Subcutaneous abdominal adipose tissue (tissue), 5 donors: Measurements from ENCODE around the gene GSK3A.

Experiments used
- H3K27ac ChIP-seq: one replicate; pipeline ENCODE4 v1.7.0; 2013; ENCODE audit warnings: low read depth, mild to moderate bottlenecking, inconsistent platforms, low read length, moderate library complexity
- H3K27me3 ChIP-seq, 5 donors: one replicate each; pipeline ENCODE4 v1.7.0; 2013; ENCODE audit warnings: low read length in 5 of 5, inconsistent platforms in 1 of 5; ENCODE audit not compliant: control insufficient read depth in 5 of 5, insufficient read depth in 4 of 5
- H3K36me3 ChIP-seq, 5 donors: one replicate each; pipeline ENCODE4 v1.7.0; 2013; ENCODE audit warnings: low read length in 5 of 5; ENCODE audit not compliant: control insufficient read depth in 5 of 5, insufficient read depth in 5 of 5
- H3K4me1 ChIP-seq, 5 donors: one replicate each; pipeline ENCODE4 v1.7.0; 2013; ENCODE audit warnings: low read length in 5 of 5, mild to moderate bottlenecking in 3 of 5, moderate library complexity in 1 of 5; ENCODE audit not compliant: control insufficient read depth in 5 of 5, insufficient read depth in 5 of 5
- H3K4me3 ChIP-seq, 5 donors: one replicate each; pipeline ENCODE4 v1.7.0; 2013; ENCODE audit warnings: low read length in 5 of 5, low read depth in 1 of 5
- H3K9ac ChIP-seq, 5 donors: one replicate each; pipeline ENCODE4 v1.7.0; 2013; ENCODE audit warnings: low read length in 5 of 5, mild to moderate bottlenecking in 4 of 5, moderate library complexity in 3 of 5
- H3K9me3 ChIP-seq, 5 donors: one replicate each; pipeline ENCODE4 v1.7.0; 2013; ENCODE audit warnings: low read length in 5 of 5; ENCODE audit not compliant: control insufficient read depth in 5 of 5
- donor health status: healthy.
- donor health status: healthy.
- donor health status: healthy.
- donor health status: healthy.
- donor health status: healthy.

GSK3A gene

DNA sequence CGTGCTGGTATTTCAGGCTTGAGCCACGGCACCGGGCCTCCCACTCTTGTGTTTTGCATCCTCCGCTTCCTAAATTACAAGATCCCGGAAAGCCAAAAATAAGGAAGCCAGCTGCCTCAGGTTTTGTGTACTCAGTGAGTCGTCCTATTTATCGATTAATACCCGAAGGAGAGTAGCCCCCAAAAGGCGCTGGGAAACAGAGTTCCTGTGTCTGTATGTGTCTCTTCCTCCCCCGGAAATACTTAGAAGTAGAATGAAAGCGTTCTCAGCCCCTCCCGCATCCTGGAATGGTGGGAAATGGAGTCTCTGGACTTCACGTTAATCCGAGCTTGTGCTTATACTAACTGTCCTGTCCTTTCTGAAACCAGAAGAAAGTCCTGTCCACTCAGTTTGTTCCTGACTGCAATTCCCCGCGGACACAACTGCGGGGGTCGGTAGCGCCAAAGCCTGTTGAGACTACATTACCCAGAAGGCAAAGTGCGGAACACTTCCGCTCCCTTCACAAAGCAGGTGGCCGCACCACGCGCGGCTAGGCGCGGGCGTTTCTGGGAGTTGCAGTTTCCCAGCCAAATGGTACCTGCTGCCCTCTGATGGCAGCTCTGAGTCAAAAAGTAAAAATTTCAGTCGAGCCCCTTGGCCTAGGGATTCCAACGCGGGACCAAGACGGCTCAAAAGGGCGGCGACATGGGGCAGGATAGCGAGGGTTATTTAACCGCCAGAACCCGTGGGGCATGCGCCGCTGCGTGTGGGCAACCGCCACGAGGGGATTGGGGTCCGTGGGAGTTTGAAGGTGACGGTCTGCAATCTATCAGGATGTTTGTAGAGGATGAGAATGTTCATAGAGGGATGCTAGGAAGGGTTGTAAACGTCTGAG lies 2.2 kb upstream of the GSK3A start:
- no peaks in the 10 kb centered on the region for H3K9me3 ChIP-seq
- H3K27me3 ChIP-seq: peaks cover 0 to 7% (median 0%) of the 10 kb centered on the region in 5 donors
- peak overlapping the region; percentile 66 to 87 (median 76) for H3K4me3 ChIP-seq
- peaks cover 24 to 59% (median 48%) of the 10 kb centered on the region in 5 donors for H3K4me1 ChIP-seq
- H3K27ac ChIP-seq: peak overlapping the region; percentile 95
- peak overlapping the region; percentile 70 to 96 (median 73) for H3K9ac ChIP-seq
- H3K36me3 ChIP-seq: peaks cover 0 to 26% (median 15%) of the 10 kb centered on the region in 5 donors

- Histone ChIP-seq H3K4me1 (peaks cover 24 to 57% (median 49%) of the 10 kb centered on the region in 5 donors), H3K4me3 (peak overlapping the region; percentile 76 to 92 (median 77)), H3K36me3 (peaks cover 0 to 20% (median 11%) of the 10 kb centered on the region in 5 donors), H3K9ac (peak overlapping the region; percentile 92 to 99 (median 98)), H3K9me3 (no peaks in the 10 kb centered on the region), H3K27me3 (peaks cover 0 to 7% (median 0%) of the 10 kb centered on the region in 5 donors), H3K27ac (peak overlapping the region; percentile 70)
Measured at GRCh38 chr19:42242069-42242511, 312 bp downstream of the GSK3A start.

GRCh38 chr19:42241279-42241678 lies 1.1 kb downstream of the GSK3A start:
- H3K27ac ChIP-seq: peak overlapping the region; percentile 70
- peaks cover 20 to 50% (median 43%) of the 10 kb centered on the region in 5 donors for H3K4me1 ChIP-seq
- peak overlapping the region; percentile 76 to 92 (median 77) for H3K4me3 ChIP-seq

DNA sequence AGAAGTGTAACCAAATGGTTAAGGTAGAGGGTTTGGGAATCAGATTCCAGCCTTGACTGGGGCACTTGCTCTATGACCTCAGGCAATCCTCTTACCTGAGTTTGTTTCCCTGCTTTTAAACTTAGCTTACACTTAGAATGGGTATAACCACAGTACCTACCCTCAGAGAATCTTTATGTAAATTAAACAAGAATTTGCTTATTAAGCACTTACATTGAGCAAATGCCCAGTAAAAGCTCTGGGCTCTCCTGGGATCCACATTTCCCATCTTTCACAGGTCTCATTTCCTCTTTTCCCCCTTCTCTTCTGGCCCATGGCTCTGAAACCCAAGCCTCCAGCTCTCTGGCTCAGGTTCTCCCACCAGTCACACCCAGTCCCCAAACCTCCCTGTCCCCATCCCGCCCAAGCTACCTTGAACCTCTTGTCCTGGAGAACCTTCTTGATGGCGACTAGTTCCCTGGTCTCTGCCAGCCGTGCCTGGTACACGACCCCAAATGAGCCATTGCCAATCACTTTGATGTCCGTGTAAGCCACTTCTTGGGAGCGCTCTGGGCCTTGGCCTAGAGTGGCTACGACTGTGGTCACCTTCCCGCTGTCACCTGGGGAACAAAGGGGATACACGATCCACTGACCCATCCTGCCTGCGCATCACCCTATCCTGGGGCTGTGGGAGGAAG lies 2.7 kb downstream of the GSK3A start:
- no peak overlapping the region for H3K27ac ChIP-seq
- no peaks in the 10 kb centered on the region for H3K9me3 ChIP-seq
- H3K36me3 ChIP-seq: peaks cover 0 to 39% (median 30%) of the 10 kb centered on the region in 5 donors
- H3K9ac ChIP-seq: peak overlapping the region in 1 of 5 donors; percentile 28
- H3K4me3 ChIP-seq: no peak overlapping the region
- H3K4me1 ChIP-seq: peaks cover 19 to 36% (median 32%) of the 10 kb centered on the region in 5 donors
- peaks cover 0 to 7% (median 0%) of the 10 kb centered on the region in 5 donors for H3K27me3 ChIP-seq

More at GRCh38 chr19:42241279-42241678, 1.1 kb downstream of the GSK3A start:
- peak overlapping the region; percentile 92 to 99 (median 98) for H3K9ac ChIP-seq
- peaks cover 0 to 23% (median 14%) of the 10 kb centered on the region in 5 donors for H3K36me3 ChIP-seq
- no peaks in the 10 kb centered on the region for H3K9me3 ChIP-seq
- peaks cover 0 to 7% (median 0%) of the 10 kb centered on the region in 5 donors for H3K27me3 ChIP-seq

- Histone ChIP-seq H3K27ac (no peak overlapping the region), H3K4me1 (peaks cover 0 to 10% (median 6%) of the 10 kb centered on the region in 5 donors), H3K9ac (peak overlapping the region in 1 of 5 donors; percentile 48), H3K9me3 (no peaks in the 10 kb centered on the region), H3K27me3 (no peaks in the 10 kb centered on the region), H3K4me3 (no peak overlapping the region), H3K36me3 (peaks cover 0 to 81% (median 73%) of the 10 kb centered on the region in 5 donors)
Measured at GRCh38 chr19:42235181-42235580, 7.2 kb downstream of the GSK3A start.

DNA sequence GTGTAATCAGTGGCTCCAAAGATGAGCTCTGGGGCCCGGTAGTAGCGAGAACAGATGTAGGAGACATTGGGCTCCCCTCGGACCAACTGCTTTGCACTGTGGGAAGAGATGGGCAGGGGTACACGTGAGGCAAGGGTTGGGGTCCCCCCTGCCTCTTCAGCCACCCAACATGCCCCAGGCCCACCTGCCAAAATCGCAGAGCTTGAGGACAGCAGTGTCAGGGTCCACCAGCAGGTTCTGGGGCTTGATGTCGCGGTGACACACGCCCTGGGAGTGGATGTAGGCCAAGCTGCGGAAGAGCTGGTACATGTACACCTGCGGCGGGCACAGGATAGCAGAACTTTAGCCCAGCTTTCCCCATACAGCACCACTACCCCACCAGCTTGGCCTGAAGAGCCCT lies 8.0 kb downstream of the GSK3A start:
- Histone ChIP-seq H3K36me3 (peaks cover 0 to 80% (median 77%) of the 10 kb centered on the region in 5 donors), H3K4me1 (peaks cover 2 to 11% (median 7%) of the 10 kb centered on the region in 5 donors), H3K27ac (no peak overlapping the region), H3K27me3 (no peaks in the 10 kb centered on the region), H3K9me3 (no peaks in the 10 kb centered on the region), H3K4me3 (no peak overlapping the region), H3K9ac (peak overlapping the region in 1 of 5 donors; percentile 46)

DNA sequence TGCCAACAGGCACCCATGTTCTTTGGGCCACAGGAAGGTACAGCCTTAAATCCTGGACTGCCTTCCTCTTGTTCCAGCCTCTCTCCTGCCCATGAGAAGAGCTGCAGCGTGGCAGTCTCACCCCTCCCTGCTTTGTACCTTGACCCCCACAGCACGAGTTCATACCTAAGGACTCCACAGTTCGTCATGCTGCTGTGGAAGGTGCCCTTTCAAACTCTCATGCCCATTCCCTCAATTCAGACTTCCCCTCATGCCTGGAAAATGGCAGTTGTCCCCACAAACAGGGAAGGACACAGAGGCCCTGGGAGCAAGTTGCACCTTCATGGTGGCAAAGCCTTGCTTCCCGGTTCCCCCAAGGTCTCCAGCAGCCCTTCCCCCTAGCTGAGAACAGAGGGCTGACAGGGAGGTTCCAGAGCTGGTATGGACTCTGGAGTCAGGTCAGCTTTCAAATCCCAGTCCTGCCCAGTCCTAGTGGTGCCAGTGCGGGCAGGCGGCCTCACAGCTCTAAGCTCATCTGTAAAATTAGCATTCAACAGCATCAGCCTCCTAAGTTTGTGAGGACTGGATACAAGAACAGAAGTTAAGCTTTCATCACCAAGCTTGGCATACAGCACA lies 8.6 kb downstream of the GSK3A start:
- Histone ChIP-seq H3K4me3 (no peak overlapping the region), H3K36me3 (peaks cover 0 to 80% (median 77%) of the 10 kb centered on the region in 5 donors), H3K4me1 (peaks cover 2 to 11% (median 4%) of the 10 kb centered on the region in 5 donors), H3K27ac (no peak overlapping the region), H3K9me3 (no peaks in the 10 kb centered on the region), H3K9ac (peak overlapping the region in 1 of 5 donors; percentile 46), H3K27me3 (no peaks in the 10 kb centered on the region)

DNA sequence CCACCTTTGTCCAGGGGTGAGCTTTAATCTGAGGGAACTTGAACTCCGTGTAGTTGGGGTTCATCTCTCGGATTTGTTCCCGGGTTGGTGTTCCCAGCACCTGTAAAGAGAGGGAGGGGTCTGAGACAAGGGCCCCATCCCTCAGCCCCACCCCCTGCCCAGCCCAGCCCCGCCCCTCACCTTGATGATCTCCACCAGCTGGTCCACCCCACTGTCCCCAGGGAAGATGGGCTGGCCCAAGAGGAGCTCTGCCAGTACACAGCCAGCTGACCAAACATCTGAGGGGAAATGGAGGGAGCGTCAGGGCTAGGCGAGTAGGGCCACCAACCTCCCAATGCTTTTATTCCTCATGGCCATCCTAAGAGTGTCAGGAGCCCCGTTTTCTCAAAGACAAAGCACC lies 9.3 kb downstream of the GSK3A start:
- no peak overlapping the region for H3K9ac ChIP-seq
- peaks cover 0 to 86% (median 79%) of the 10 kb centered on the region in 5 donors for H3K36me3 ChIP-seq
- no peaks in the 10 kb centered on the region for H3K9me3 ChIP-seq
- H3K4me1 ChIP-seq: peaks cover 2 to 11% (median 4%) of the 10 kb centered on the region in 5 donors
- H3K27ac ChIP-seq: no peak overlapping the region
- H3K27me3 ChIP-seq: no peaks in the 10 kb centered on the region
- H3K4me3 ChIP-seq: no peak overlapping the region

DNA sequence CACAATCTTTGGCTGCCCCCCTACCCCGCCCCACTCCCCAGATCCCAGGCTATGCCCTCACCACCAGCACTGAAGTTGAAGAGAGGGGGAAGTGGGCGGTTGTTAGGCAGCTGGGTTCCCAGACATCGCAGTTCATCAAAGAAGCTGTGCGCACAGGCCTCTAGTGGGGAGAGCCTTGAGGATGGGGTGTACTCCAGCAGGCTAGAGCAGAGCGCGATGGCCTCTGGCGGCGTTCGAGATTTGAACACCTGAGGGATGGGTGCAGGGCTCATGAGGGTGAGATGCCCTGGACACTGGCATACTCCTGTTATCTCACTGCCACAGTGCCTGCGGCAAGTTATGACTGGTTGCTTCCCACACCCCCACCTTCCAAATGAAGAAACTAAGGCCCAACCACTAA lies 10.0 kb downstream of the GSK3A start:
- Histone ChIP-seq H3K9me3 (no peaks in the 10 kb centered on the region), H3K36me3 (peaks cover 0 to 91% (median 83%) of the 10 kb centered on the region in 5 donors), H3K9ac (no peak overlapping the region), H3K4me3 (no peak overlapping the region), H3K27me3 (no peaks in the 10 kb centered on the region), H3K27ac (no peak overlapping the region), H3K4me1 (peaks cover 2 to 11% (median 4%) of the 10 kb centered on the region in 5 donors)
